Glutamatergic neuron (in vitro differentiated cells): ENCODE data around the gene OTX2. TPM values are rescaled to one million over a fixed set of nuclear protein-coding genes. Genes with fewer than 3 reads are reported as not detected.

Experiments used
- DNase-seq: peaks from one replicate; pipeline ENCODE4 v3.0.0; 2022
- H3K27ac Mint-ChIP-seq: one replicate; pipeline ENCODE4 v1.8.0; 2020; ENCODE audit warnings: mild to moderate bottlenecking, mixed read lengths, inconsistent platforms; ENCODE audit not compliant: unreplicated experiment
- H3K27me3 Mint-ChIP-seq: one replicate; pipeline ENCODE4 v1.8.0; 2020; ENCODE audit warnings: mild to moderate bottlenecking, moderate library complexity, mixed read lengths, inconsistent platforms; ENCODE audit not compliant: unreplicated experiment
- H3K36me3 Mint-ChIP-seq: one replicate; pipeline ENCODE4 v1.8.0; 2020; ENCODE audit warnings: mild to moderate bottlenecking, mixed read lengths, inconsistent platforms; ENCODE audit not compliant: unreplicated experiment
- H3K4me1 Mint-ChIP-seq: one replicate; pipeline ENCODE4 v1.8.0; 2020; ENCODE audit warnings: mild to moderate bottlenecking, low read depth, mixed read lengths, inconsistent platforms; ENCODE audit not compliant: unreplicated experiment
- H3K4me3 Mint-ChIP-seq: one replicate; pipeline ENCODE4 v1.8.0; 2020; ENCODE audit warnings: mild to moderate bottlenecking, mixed read lengths, inconsistent platforms; ENCODE audit not compliant: unreplicated experiment
- H3K9me3 Mint-ChIP-seq: one replicate; pipeline ENCODE4 v1.8.0; 2020; ENCODE audit warnings: mild to moderate bottlenecking, moderate library complexity, mixed read lengths, inconsistent platforms; ENCODE audit not compliant: unreplicated experiment
- total RNA-seq: library from RNA; stranded (reverse); fragmentation: NEBNext Ultra II Directional; extraction: Animal tissue kit (Norgen Biotek cat#: 25700); gene quantifications from one replicate; pipeline ENCODE4 v1.2.1, GENCODE V29; 2021; ENCODE audit not compliant: unreplicated experiment
- TF ChIP-seq, protein P1 (sequence below): fragments of 200-600 bp; sonication (generic); IDR thresholded peaks from one replicate; pipeline ENCODE4 v1.5.0; 2021; ENCODE audit not compliant: partially characterized antibody, unreplicated experiment

The OTX2 gene
- total RNA-seq, 1 donor from 2014 or later, result 18.8 TPM

DNA sequence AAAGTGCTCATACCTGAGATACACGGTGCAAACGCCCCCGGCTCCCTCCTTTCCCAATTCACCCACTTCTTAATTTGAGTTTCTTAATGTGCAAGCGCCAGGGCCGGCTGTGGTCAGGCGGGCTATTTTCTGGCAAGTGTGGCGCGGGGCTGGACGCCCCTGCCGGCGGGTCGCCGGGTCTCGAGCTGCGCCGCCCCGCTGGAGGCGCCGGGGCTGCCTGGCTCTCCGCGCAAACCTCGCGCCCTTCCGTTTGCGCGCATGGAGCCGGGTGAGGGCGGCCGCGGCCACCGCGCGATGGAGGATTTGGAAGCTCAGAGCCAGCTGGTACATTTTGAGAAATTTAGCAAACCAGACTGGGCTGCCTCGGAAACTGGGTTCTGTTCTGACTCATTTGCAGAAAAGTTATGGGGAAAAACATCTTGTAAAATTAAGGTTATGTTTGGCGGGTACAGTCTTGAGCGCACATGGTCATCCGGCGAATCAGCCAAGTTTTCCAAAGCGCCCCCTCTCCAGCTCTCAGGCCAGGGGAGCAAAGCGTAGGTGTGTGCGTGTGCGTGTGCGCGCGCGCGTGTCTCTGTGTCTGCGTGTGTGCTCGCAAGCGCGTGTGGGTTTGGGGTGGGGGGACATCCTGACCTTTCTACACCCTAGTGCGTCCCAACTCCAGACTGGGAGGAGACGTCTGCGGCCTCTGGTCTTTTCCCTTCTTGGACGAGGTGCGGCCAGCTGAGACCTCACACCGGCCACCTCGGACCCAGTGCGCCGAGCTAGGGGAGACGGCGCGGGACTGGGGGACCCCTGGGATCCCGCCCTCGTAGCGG lies 6.5 kb upstream of the OTX2 start:
- Mint-ChIP-seq H3K27me3 (peaks cover 41% of the 10 kb centered on the region), H3K4me3 (peak overlapping the region; percentile 83)

DNA sequence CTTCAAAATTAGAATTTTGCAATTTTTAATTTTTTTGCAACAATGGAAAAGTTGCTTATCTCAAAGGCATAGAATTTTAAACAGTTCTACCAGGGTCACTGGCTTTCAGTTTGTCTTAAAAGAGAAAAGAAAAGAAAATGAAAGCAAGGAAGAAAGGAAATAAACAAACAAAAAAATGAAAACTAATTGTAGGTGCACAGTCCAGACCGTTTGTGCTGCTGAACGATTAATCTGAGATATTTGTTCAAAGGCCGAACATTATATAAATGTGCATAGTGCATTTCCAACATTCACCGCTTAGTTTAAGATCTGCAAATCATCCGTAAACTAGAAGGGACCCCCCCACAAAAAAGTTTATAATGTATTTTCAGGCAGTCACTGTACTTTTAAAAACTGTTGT lies 5.5 kb upstream of the OTX2 start:
- Mint-ChIP-seq H3K4me1 (peaks cover 8% of the 10 kb centered on the region), H3K27me3 (peaks cover 41% of the 10 kb centered on the region), H3K27ac (no peak overlapping the region), H3K9me3 (peaks cover 14% of the 10 kb centered on the region), H3K4me3 (no peak overlapping the region), H3K36me3 (no peaks in the 10 kb centered on the region)
- DNase-seq, result no peak
- TF ChIP-seq, protein P1, sequence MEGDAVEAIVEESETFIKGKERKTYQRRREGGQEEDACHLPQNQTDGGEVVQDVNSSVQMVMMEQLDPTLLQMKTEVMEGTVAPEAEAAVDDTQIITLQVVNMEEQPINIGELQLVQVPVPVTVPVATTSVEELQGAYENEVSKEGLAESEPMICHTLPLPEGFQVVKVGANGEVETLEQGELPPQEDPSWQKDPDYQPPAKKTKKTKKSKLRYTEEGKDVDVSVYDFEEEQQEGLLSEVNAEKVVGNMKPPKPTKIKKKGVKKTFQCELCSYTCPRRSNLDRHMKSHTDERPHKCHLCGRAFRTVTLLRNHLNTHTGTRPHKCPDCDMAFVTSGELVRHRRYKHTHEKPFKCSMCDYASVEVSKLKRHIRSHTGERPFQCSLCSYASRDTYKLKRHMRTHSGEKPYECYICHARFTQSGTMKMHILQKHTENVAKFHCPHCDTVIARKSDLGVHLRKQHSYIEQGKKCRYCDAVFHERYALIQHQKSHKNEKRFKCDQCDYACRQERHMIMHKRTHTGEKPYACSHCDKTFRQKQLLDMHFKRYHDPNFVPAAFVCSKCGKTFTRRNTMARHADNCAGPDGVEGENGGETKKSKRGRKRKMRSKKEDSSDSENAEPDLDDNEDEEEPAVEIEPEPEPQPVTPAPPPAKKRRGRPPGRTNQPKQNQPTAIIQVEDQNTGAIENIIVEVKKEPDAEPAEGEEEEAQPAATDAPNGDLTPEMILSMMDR, result no peak

More for the DNA sequence above, 6.5 kb upstream of the OTX2 start:
- TF ChIP-seq, protein P1, result no peak
- Mint-ChIP-seq H3K9me3 (peaks cover 14% of the 10 kb centered on the region), H3K4me1 (peaks cover 8% of the 10 kb centered on the region), H3K27ac (no peak overlapping the region), H3K36me3 (no peaks in the 10 kb centered on the region)
- peak; percentile 66 for DNase-seq

DNA sequence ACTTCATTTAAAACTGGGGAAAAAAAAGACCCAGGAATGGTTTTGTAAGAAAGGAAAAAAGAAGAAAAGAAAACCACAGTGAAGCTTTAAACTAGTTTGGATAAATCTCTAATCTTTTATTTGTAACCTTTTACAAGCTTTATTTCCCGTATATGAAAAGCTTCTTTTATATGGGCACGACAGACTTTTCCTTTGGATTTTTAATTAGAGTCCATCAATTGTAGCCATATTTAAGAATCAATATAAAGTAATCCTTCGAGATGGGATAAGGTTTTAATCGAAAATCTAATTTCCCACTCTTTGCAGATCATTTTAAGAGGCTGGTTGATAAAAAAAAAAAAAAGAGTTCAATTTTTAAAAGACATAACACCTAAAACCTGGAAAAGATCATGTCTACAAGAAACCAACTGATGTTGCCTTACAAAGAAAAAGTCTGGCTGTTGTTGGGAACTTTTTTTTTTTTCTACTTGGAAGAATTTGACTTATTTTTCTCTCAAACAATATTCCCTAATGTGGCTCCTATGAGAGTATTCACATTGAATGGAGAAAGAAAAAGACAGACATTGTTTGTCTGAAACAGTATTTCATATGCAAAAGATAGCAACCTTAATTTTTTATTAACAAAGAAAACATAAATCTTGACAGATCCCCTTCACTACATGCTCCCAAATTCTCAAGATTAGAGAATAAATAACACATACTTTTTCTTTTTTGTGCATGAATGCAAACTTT lies 4.9 kb upstream of the OTX2 start:
- peaks cover 11% of the 10 kb centered on the region for H3K4me1 Mint-ChIP-seq
- no peaks in the 10 kb centered on the region for H3K36me3 Mint-ChIP-seq
- TF ChIP-seq, protein P1, result no peak
- peaks cover 18% of the 10 kb centered on the region for H3K9me3 Mint-ChIP-seq
- no peak overlapping the region for H3K27ac Mint-ChIP-seq
- H3K27me3 Mint-ChIP-seq, result peaks cover 45% of the 10 kb centered on the region
- no peak for DNase-seq
- H3K4me3 Mint-ChIP-seq, result no peak overlapping the region

DNA sequence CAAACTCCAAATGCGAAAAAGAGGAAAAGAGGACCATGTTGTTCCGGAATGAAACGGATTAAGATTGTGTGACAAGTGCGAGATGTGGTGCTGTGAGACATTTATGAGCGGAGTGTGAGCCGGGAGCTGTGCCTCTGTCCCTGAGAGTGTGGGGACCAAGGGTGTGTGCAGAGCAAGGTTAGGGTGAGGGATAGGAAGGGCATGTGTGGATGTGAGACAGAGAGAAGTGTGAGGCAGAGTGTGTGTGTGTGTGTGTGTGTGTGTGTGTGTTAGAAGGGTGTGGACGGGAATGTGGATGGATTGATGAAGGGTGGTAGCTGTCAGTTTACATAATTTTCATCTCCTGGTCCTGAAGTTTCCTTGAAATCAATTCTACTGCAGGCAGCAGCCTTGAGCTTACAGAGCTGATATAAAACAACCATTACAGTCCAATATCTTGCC lies 4.3 kb upstream of the OTX2 start:
- Mint-ChIP-seq H3K4me1 (peaks cover 15% of the 10 kb centered on the region), H3K9me3 (peaks cover 24% of the 10 kb centered on the region), H3K27ac (no peak overlapping the region), H3K4me3 (peak overlapping the region; percentile 3), H3K36me3 (no peaks in the 10 kb centered on the region), H3K27me3 (peaks cover 51% of the 10 kb centered on the region)
- TF ChIP-seq, protein P1, result no peak
- DNase-seq, result no peak
